Hematopoietic multipotent progenitor cell treated with erythropoietin and hydrocortisone succinate and interleukin-3 and kit ligand, for 8 days (in vitro differentiated cells): Measurements from ENCODE around the gene SOX10.
"Not testable (repeated sequence)": the region's sequence is repeated elsewhere in the genome, so short reads cannot be mapped to it uniquely, and the experiment has no call there.

Experiments used
- DNase-seq: peaks from one replicate; pipeline ENCODE4 v3.0.0-alpha.2; 2015

SOX10 gene

DNA sequence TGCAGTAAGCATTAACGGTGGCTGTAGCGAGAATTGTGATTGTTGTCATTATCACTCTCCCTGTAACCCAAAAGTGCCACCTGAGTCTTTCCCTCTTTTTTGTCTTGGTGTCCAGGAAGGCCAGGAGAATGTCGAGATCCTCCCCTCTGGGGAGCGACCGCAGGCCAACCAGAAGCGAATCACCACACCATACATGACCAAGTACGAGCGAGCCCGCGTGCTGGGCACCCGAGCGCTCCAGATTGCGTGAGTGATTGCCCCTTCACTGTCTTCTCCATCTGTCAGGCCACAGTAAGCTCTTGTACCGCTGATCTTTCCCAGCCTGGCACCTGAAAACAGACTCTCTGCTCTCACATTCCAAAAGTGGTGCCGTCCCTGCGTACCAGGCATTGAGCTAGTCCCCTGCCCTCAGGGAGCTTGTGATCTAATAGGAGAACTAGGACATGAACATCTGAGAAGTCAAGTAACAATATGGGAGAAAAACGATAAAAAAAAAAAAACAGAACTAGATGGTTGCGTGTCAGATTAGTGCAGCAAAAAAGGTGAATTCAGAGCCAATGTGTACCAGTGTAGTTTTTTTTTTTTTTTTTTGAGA, 25.0 kb downstream of the SOX10 start:
- DNase-seq = no peak

DNA sequence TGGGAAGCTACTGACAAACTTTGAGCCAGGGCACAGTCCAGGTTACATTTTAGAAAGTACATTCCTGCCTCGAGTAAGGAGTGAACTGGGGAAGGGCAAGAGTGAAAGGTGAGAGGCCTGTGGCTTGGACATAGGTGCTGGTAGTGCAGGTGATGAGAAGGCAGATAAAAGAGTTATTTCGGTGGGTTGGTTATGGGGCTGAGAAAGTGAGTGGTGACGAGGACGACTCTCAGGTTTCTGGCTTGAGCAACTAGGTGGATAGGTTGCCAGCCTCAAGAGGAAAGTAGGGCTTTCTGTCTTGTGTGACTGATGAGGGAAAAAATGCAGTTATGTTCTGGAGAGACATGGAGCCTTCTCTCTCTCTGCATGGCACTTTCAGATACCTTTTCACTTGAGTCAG, 27.1 kb downstream of the SOX10 start:
- DNase-seq = no peak

DNA sequence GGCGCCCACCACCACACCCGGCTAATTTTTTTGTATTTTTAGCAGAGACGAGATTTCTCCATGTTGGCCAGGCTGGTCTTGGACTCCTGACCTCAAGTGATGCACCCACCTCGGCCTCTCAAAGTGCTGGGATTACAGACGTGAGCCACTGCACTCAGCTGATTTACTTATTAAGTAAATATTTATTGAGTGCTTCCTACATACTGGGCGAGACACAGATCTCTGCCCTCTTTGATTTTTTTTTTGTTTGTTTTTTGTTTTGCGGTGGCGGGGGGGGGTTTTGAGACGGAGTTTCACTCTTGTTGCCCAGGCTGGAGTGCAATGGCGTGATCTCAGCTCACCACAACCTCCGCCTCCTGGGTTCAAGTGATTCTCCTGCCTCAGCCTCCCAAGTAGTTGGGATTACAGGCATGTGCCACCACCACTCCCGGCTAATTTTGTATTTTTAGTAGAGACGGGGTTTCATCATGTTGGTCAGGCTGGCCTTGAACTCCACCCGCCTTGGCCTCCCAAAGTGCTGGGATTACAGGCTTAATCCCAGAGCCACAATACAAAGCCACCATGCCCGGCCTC, 28.4 kb downstream of the SOX10 start:
- not testable (repeated sequence) for DNase-seq

DNA sequence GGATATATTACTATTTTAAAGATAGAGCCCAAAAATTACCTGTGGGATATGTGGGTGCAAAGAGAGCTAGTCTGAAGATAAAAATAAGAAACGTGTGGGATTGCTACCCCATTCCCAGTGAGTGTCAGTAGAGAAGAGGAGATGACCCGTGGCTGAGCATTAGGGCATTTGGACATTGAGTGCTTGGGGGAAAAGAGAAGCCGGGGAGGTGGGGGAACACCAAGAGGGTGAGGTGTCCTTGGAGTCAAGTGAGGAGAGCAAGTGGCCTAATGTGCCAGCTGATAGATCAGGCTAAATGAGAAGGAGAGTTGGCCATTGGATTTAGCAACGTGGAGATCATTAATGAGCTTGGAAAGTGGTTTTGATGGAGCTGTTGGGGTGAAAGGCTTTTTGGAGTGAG, 29.7 kb downstream of the SOX10 start:
- no peak for DNase-seq

DNA sequence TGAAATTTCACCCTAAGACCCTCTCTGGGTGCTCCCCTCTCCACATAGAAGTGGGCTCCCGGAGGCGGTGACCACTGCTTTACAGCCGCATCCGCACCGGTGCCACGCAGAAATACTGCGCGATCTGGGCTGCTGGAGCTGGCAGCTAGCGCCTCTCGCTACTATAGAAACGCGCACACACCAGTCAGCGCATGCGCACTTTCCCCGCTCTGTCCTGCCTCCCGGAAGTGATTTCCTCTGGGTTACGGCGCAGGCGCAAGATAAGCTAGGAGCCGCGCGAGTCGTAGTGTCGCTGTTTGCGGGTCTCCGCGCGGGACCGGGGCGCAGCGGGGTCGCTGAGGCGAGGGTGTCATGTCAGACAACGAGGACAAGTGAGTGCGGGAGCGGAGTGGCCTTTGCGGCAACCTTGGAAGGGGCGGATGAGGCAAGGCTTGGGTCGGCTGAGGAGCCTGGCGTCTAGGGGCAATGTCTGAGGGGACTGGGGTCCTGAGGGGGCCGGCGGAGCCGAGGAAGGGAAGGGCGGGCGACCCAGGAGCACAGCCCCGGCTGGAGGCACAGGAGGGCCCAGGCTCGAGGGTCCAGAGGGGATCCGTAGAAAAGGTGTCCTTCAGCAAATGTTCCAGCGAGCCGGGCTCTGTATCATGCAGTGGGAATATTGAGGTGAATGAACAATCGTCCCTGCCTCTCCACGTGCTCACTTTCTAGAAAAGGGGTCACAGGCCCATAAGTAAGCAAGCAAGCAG, 30.7 kb downstream of the SOX10 start, which contains the start of the genes C22orf23 and POLR2F:
Gene C22orf23, minus strand, starts transcription at position 165 of the 743 bp plus-strand sequence. CDS start 452 bp downstream, outside the sequence.
Gene POLR2F, plus strand, starts transcription at position 263 of the 743 bp plus-strand sequence. Its CDS starts 89 bp downstream, at position 352.
- DNase-seq = peak; percentile 97

DNA sequence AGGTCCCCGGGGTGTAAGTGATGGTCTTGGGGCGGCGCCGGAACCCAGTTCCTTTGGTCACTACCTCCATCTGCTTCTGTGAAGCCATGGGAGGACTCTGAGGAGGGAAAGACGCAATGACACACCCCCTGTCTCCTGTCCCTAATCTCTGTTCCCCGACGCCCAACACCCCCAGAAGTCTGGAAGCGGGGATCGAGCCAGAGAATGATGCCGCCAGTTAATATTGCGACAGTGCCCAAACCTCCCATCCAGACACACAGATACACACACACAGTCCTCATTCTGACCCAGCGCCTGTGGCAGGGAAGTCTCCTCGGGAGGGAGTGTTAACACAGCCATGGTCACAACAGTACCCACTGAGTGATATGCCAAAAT, 31.3 kb downstream of the SOX10 start:
- DNase-seq = no peak

DNA sequence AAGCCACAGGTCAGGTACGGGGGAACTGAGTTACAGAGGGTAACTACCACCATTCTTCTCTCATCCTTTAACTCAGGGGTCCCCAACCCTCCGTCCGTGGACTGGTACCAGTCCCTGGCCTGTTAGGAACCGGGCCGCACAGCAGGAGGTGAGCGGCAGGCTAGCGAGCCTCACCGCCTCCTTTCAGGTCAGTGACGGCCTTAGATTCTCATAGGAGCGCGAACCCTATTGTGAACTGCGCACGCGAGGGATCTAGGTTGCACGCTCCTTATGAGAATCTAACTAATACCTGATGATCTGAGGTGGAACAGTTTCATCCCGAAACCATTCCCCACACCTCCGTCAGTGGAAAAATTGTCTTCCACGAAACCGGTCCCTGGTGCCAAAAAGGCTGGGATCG, 31.7 kb downstream of the SOX10 start:
- not testable (repeated sequence) for DNase-seq

DNA sequence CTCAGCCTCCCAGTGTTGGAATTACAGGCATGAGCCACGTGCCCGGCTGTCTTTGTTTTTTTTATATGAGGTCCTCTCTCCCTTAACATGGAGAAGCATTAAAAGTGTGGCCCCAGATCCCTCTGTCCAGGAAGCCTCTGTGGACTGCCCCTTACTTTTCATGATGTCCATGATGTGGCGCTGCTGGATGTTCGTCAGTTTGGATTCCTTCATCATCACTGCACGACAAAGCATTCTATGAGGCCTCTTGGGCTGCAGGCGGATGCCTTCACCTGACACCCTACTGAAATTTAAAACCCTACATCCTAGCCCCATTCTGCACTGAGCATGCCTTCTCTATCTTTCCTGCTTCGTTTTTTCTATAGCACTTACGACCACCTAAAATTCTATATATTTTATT, 33.0 kb downstream of the SOX10 start:
- peak; percentile 6 for DNase-seq

DNA sequence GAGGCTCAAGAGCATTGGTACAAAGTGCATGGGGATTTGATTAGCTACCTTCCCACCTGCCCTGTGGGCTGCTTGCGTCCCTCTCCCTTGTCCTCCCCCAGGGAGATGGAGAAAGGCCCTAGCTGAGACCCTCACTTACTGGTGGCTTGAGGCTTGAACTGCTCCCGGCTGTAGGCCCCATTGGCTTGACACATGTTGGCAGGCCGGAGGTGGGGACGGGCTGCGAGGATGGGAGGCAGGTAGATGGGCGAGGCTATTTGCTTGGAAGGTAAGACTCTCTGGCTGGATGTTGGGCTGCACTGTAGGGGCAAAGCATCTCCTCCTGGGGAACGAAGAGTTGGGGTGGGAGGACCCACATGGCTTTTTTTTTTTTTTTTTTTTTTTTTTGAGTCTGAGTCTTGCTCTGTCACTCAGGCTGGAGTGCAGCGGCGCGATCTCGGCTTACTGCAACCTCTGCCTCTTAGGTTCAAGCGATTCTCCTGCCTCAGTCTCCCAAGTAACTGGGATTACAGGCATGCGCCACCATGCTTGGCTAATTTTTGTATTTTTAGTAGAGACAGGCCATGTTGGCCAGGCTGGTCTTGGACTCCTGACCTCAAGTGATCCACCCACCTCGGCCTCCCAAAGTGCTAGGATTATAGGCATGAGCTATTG, 37.1 kb downstream of the SOX10 start:
- DNase-seq = not testable (repeated sequence)

DNA sequence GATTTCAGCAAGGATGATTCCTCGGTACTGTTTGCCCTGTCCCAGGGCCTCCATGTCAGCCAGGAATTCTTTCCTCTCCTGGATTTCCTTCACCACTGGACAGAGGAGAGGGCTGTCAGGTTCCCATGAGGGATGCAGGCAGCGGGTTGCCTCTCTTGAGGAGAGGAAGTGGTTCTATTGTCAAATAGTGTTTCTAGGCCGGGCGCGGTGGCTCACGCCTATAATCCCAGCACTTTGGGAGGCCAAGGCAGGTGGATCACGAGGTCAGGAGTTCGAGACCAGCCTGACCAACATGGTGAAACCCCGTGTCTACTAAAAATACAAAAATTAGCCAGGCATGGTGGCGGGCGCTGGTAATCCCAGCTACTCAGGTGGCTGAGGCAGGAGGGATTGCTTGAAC, 39.9 kb downstream of the SOX10 start:
- not testable (repeated sequence) for DNase-seq

DNA sequence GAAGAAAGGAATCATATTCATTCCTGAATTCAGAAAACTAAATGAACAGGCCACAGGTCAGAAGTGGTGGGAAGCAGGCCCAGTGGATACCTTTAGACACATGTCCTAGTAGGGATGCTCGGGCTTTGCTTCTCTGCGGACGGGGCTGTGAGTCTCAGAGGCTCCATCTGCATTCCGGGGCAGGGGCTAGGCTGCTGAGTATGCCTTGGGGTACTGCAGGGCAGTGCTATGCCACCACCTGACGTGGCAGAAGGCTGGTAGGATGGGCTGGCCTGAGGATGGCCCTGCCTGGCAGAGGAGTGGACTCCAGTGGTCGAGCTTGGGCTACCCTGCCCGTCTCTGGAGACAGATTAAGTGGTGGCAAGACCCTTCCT, 40.5 kb downstream of the SOX10 start:
- DNase-seq = no peak

DNA sequence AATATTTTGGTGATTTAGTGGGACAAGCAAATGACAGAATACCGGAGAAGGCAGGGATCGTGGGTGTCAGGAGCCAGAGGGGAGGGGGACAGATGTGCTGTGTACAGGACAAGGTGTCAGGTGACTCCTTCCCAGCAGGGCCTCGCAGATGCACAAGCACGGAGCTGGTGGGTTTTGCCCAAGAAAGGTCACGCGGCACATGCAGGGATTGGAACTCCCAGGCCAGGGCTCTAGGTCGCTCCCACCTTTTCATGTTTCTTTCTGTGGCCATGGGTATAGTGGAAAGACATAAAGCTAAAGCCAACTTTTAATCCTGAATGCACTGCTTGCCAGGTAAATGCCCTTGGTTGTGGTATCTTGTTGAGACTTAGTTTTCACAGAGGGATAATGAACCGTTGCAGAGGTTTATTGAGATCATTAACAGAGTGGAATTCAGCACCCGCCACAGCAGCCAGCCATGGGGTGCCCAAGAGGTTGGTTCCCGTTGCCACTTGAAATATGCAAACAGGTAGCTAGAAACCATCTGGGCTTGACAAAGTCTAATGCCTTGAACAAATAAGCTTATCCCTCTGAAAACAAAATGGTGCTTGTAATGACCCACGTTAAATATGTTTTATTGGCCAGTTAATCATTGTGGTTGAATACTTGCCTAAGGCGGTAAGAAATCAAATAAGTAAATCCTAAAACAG, 41.1 kb downstream of the SOX10 start:
- no peak for DNase-seq

DNA sequence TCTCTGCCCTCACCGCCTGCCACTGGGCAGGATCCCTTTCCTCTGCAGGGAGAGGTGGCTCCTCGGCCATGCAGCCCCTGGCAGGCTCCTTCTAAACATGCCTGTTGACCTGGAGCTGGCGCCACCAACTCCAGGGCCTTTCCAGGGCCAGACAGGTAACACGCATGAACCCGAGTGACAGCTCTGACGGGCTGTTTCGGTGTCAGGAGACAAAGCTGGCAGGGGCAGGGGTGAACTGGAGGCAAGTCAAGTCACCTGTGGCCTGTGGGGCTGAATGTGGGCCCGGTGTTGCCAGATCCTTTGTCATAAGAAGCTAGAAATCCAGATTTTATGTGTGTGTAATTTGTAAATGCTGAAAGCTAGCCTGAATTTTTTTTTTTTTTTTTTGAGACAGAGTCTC, 42.2 kb downstream of the SOX10 start:
- DNase-seq = no peak

DNA sequence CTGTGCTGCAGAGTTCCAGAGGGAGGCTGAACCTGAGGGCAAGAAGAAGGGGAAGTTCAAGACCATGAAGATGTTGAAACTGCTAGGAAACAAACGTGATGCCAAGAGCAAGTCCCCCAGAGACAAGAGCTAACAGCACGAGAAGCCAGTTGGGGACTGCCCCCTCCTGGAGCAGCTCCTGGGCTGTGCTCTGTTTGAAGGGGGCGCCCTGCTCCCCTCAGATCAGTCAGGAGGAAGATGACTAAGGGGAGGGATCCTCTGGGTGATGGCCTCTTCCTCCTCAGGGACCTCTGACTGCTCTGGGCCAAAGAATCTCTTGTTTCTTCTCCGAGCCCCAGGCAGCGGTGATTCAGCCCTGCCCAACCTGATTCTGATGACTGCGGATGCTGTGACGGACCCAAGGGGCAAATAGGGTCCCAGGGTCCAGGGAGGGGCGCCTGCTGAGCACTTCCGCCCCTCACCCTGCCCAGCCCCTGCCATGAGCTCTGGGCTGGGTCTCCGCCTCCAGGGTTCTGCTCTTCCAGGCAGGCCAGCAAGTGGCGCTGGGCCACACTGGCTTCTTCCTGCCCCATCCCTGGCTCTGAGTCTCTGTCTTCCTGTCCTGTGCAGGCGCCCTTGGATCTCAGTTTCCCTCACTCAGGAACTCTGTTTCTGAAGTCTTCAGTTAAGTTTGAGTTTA, 43.5 kb downstream of the SOX10 start:
- DNase-seq = no peak

DNA sequence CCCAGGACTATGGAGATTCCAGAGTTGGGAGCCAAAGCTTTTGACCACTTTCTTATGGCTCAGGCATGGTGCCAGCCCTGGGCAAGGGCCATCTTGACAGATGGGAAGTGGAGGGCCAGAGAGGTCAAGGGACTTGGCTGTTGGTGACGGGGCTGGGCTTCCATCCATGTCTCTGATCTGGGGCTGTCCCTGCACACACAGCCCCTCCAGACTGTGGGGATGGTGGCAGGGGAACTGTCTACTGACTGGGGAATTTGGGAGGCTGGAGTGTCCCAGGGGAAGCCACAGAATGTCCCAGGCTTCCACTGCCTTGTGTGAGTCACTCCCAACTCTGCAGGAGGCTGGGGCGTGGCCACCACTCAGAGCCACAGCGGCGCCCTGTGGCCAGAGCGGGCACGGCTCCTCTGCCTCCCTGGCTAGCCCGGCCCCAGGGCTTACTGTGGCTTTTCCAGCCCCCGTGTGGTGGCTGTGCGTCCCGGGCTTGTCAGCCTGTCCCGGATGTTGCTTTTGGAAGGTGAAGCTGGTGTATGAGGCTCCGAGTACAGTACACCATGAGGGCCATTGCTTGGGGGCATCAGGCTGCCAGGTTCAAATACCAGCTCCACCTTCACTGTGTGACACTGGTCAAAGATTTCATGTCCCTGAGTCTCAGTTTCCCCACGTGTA, 50.5 kb downstream of the SOX10 start:
- peak; percentile 92 for DNase-seq

DNA sequence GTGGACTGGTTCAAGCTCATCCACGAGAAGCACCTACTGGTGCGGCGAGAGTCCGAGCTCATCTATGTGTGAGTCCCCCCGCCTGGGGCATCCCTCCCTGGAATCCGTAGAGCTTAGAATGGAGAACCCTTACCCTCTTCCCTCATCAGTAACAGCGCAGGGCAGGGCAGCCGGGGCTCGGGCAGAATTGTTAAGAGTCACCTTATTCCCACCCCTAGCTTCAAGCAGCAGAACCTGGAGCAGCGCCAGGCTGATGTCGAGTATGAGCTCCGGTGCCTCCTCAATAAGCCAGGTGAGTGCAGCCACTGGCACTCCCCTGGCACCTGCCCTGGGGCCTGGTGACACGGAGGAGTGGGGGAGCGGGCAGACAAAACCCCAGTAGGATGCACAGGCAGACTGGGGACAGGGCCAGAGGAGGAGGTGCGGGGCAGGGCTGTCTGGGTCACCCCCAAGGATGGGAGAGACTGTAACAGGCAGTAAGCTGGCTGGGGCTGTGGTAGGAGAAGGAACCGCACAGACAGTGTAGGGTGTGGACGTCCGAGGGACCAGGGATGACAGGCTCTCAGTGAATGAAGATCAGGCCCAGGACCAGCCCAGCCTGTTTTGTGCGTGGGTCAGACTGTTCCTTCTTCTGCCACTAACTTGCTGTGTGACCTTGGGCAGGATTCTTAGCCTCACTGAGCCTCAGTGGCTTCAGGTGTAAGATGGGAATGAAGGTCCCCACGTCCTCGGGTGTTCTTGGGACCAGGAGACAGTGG, 51.4 kb downstream of the SOX10 start:
- DNase-seq = no peak

DNA sequence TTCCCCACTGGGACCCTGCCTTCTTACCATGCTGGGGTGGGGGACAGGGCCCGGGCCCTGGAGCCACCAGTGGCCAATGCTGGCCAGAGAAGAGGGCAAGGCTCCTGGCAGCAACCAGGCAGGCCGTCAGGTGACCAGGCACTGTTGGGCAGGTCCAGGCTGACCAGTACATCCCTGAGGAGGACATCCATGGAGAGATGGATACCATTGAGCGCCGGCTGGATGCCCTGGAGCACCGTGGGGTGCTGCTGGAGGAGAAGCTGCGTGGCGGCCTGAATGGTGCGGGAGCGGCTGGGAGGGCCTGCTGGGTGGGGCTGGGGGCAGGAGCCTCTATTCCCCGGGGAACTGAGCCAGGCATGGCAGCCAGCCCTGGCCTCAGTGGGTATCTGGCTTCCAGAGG, 52.0 kb downstream of the SOX10 start:
- no peak for DNase-seq

DNA sequence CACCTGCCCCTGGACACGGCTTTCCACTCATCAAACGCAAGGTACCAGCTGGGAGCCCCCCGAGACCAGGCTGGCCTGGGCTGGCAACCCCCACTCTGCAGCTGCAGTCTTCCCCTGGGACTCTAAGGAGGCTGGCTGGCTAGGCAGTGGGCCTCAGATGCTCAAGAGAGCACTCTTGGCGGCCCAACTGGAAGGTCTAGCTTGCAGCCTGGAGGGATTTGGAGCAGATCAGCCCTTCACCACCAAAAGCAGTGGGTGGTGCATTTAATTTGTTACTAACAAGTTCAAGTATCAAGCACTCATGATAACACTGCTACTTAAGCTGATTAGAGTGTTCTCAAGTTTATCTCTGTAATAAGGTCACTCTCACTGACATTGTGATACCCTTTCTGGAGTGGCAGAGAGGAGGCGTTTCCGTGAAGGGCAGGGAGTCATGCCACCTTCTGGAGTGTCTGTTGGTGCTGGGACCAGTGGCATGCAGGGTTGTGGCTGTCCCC, 52.4 kb downstream of the SOX10 start:
- peak; percentile 36 for DNase-seq

DNA sequence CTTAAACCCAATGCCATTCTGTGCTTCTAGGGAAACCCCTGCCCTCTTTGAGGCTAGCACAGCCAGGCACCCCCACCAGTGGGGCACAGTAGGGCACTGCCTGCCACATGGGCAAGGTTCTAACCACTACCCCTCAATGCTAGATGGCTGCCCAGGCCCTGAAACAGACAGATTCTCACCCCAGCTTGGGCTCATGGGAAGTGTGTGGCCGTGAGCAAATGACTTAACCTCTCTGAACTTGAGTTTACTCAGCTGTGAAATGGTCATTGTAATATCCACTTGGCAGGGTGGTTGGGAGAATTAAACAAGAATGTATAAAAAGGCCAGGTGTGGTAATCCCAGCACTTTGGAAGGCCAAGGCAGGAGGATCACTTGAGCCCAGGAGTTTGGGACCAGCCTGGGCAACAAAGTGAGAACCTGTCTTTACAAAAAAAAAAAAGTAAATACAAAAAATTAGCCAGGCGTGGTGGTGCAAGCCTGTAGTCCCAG, 53.4 kb downstream of the SOX10 start:
- DNase-seq = no peak

DNA sequence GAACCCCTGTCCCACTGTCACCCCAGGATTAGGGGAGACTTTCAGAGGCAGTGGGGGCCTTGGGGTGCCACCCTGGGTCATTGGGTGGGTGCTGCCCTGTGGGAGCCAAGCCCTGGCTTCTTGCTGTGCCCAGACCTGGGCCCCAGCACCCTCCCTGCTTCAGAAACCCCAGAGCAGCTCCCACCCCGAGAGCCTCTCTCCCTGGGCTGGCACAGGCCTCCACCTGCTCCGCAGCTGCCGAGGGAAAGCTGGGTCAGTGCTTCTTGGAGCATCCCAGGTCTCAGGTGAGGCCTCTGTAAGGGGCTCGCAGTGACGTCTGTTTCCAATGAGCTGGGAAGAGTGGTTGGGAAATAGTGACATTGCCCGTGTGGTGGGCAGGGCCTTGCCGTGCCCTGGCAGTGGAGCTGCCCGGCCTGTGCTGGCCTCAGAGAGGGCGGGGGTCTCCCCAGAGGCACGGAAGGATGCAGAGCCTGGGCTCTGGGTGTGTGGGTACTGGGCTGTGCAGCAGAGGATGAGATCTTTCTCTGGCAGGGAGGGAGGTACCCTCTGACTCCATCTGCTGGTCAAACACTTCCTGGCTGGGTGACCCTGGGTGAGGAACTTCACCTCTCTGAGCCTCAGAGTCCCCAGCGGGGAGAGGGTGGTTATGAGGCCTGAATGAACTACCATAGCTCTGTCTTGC, 53.9 kb downstream of the SOX10 start:
- DNase-seq = peak; percentile 65
